K562 (cell line): ENCODE results near the gene ALOX12. TPM values are rescaled to one million over a fixed set of nuclear protein-coding genes. Genes with fewer than 3 reads are reported as not detected.

Experiments
- ATAC-seq: fragments of 200-7000 bp; cut with Tn5 transposase; 3 replicates; pipeline ENCODE4 v1.9.1; 2020; ENCODE audit warnings: moderate library complexity
- BruUV-seq: library from RNA; stranded (reverse); fragments of 400-500 nt; replicated peaks from 2 replicates; lab custom pipeline; 2021; lab: Mats Ljungman, UMichigan
- CTCF ChIA-PET: fragments of 300-600 bp; formaldehyde crosslinking; extraction: SDS; loops from one replicate; lab custom pipeline; 2021; ENCODE audit warnings: low intra/inter-chr PET ratio; lab: Yijun Ruan, JAX
- POLR2A ChIA-PET: fragments of 300-600, 350-650 bp; sonication (Branson Sonifier 250); formaldehyde crosslinking; extraction: SDS; loops from one replicate; lab custom pipeline; 2021; ENCODE audit warnings: antibody characterized with exemption, inconsistent platforms; lab: Yijun Ruan, JAX
- DNase-seq, 4 experiments: peaks; one replicate each; pipeline versions ENCODE4 v3.0.0 to v3.0.0-alpha.2; 2011 to 2018; ENCODE audit warnings: low spot score in 3 of 4, mixed read lengths in 3 of 4; ENCODE audit errors: extremely low read depth in 1 of 4
- FAIRE-seq: peaks from 2 replicates; lab custom pipeline; 2011; peaks lifted over from hg19 to GRCh38; lab: Jason Lieb, UNC
- H2AFZ ChIP-seq: 2 replicates; pipeline ENCODE4 v1.6.0; 2011; ENCODE audit warnings: low read depth, low read length, control low read depth, inconsistent platforms
- H3K27ac ChIP-seq: fragments of 200-600 bp; 3 replicates; pipeline ENCODE4 v1.8.0; 2011; ENCODE audit warnings: low read depth, mild to moderate bottlenecking, control low read depth, inconsistent platforms, low read length, moderate library complexity, mixed read lengths; ENCODE audit errors: extremely low read depth
- H3K27me3 ChIP-seq, 2 experiments: fragments of 300-600 bp in 1 of 2; 2 replicates in 1 of 2; 3 replicates in 1 of 2; pipeline versions ENCODE4 v1.6.0 to v1.8.0; 2011; ENCODE audit warnings: inconsistent platforms in 2 of 2, low read length in 2 of 2, mild to moderate bottlenecking in 1 of 2, mixed read lengths in 1 of 2, moderate library complexity in 1 of 2; ENCODE audit not compliant: control insufficient read depth in 2 of 2, insufficient read depth in 2 of 2
- H3K36me3 ChIP-seq: fragments of 300-600 bp; 3 replicates; pipeline ENCODE4 v1.8.0; 2011; ENCODE audit warnings: mild to moderate bottlenecking, low read length, inconsistent platforms; ENCODE audit not compliant: control insufficient read depth, insufficient read depth
- H3K4me1 ChIP-seq, 2 experiments: fragments of 200-600 bp in 1 of 2; replicated peaks in 1 of 2; 2 replicates in 1 of 2; 3 replicates in 1 of 2; pipeline versions ENCODE4 v1.5.1 to v1.8.0; 2011; ENCODE audit warnings: inconsistent platforms in 2 of 2, low read length in 2 of 2, mild to moderate bottlenecking in 1 of 2, mixed read lengths in 1 of 2, moderate library complexity in 1 of 2; ENCODE audit not compliant: control insufficient read depth in 2 of 2, insufficient read depth in 2 of 2
- H3K4me2 ChIP-seq: 2 replicates; pipeline ENCODE4 v1.6.1; 2011; ENCODE audit warnings: low read length, control low read depth, inconsistent platforms, mixed read lengths; ENCODE audit not compliant: insufficient read depth
- H3K4me3 ChIP-seq: fragments of 200-600 bp; sonication (generic), shearing (Covaris generic); 2 replicates; pipeline ENCODE4 v1.5.1; 2016; ENCODE audit warnings: control low read depth, inconsistent platforms
- H3K79me2 ChIP-seq: fragments of 200-600 bp; 3 replicates; pipeline ENCODE4 v1.8.0; 2011; ENCODE audit warnings: low read length, inconsistent platforms; ENCODE audit not compliant: control insufficient read depth, insufficient read depth
- H3K9ac ChIP-seq, 2 experiments: 2 replicates each; pipeline versions ENCODE4 v1.6.0 to v1.6.1; 2011; ENCODE audit warnings: low read depth in 2 of 2, low read length in 2 of 2, control low read depth in 1 of 2, inconsistent platforms in 1 of 2, mild to moderate bottlenecking in 1 of 2, mixed read lengths in 1 of 2; ENCODE audit not compliant: insufficient read depth in 1 of 2
- H3K9me1 ChIP-seq: one replicate; pipeline ENCODE4 v1.6.0; 2011; ENCODE audit warnings: inconsistent platforms, mild to moderate bottlenecking, low read length, moderate library complexity; ENCODE audit not compliant: control insufficient read depth, insufficient read depth
- H3K9me3 ChIP-seq: replicated peaks from 2 replicates; pipeline ENCODE4 v1.5.1; 2011; ENCODE audit warnings: low read depth, low read length, inconsistent platforms; ENCODE audit not compliant: control insufficient read depth, insufficient read depth
- H4K20me1 ChIP-seq: replicated peaks from 2 replicates; pipeline ENCODE4 v1.6.1; 2011; ENCODE audit warnings: low read length, inconsistent platforms, mixed read lengths; ENCODE audit not compliant: control insufficient read depth, insufficient read depth
- DMBX1 ChIP-seq: fragments of 250-450 bp; sonication (Bioruptor Pico); IDR thresholded peaks from 2 replicates; pipeline ENCODE4 v1.8.0; 2022; ENCODE audit warnings: inconsistent platforms, mild to moderate bottlenecking, moderate library complexity, borderline replicate concordance
- ETS2 ChIP-seq: IDR thresholded peaks from 2 replicates; pipeline ENCODE4 v1.6.1; 2016; ENCODE audit warnings: borderline replicate concordance, missing genetic modification characterization, mild to moderate bottlenecking, moderate library complexity, missing compliant biosample characterization; ENCODE audit not compliant: poor library complexity, severe bottlenecking
- ETV1 ChIP-seq: fragments of 450-650 bp; conservative IDR thresholded peaks from 2 replicates; pipeline ENCODE4 v1.6.1; 2016; ENCODE audit warnings: missing genetic modification characterization, control low read depth, low read depth, missing compliant biosample characterization
- HCFC1 ChIP-seq: IDR thresholded peaks from 2 replicates; pipeline ENCODE4 v1.6.1; 2012; ENCODE audit warnings: low read depth, low read length, improper control_type of control experiment
- HMG20A ChIP-seq: fragments of 450-650 bp; formaldehyde crosslinking; conservative IDR thresholded peaks from 2 replicates; pipeline ENCODE4 v1.4.0; 2020; ENCODE audit warnings: mild to moderate bottlenecking, mixed read lengths
- POLR3G ChIP-seq: IDR thresholded peaks from 2 replicates; pipeline ENCODE4 v1.6.1; 2011; ENCODE audit not compliant: insufficient read length, insufficient replicate concordance; ENCODE audit errors: extremely low read depth
- PTTG1 ChIP-seq: fragments of 450-650 bp; IDR thresholded peaks from 2 replicates; pipeline ENCODE4 v1.6.1; 2016; ENCODE audit warnings: low read depth, mild to moderate bottlenecking, missing genetic modification characterization, missing compliant biosample characterization
- RB1 ChIP-seq: fragments of 450-650 bp; IDR thresholded peaks from 2 replicates; pipeline ENCODE4 v1.6.1; 2017; ENCODE audit warnings: low read depth, mild to moderate bottlenecking
- RBFOX2 ChIP-seq: fragments of 200-400 bp; formaldehyde crosslinking; IDR thresholded peaks from 2 replicates; pipeline ENCODE4 v1.6.1; 2017; ENCODE audit warnings: low read depth, mild to moderate bottlenecking, low read length, moderate library complexity
- ZFX ChIP-seq: sonication (generic); formaldehyde crosslinking; IDR thresholded peaks from 2 replicates; pipeline ENCODE4 v1.8.0; 2022; ENCODE audit warnings: mild to moderate bottlenecking, missing genetic modification reagents, moderate library complexity
- ZNF253 ChIP-seq: fragments of 250-450 bp; sonication (Bioruptor Pico); conservative IDR thresholded peaks from 2 replicates; pipeline ENCODE4 v1.6.1; 2021; ENCODE audit warnings: mild to moderate bottlenecking
- WGBS: fragments of 100-300 bp; shearing (Covaris generic); methylation state at CpG from one replicate; pipeline ENCODE4 v1.1.6; 2016; ENCODE audit warnings: low coverage, mixed read lengths; ENCODE audit not compliant: insufficient coverage; ENCODE audit errors: missing lambda C conversion rate; 5-methylcytosine and 5-hydroxymethylcytosine counted together
- in situ Hi-C: fragments of 300-500 bp; cut with MboI; formaldehyde crosslinking; loops from 4 replicates; pipeline ENCODE4 v1.15.0; 2018; ENCODE audit warnings: inconsistent platforms, mixed read lengths
- intact Hi-C: fragments of 100-400 bp; cut with micrococcal nuclease; formaldehyde crosslinking; loops from 2 replicates; pipeline ENCODE4 v1.14.2; 2022
- polyA plus RNA-seq, 8 experiments: library from polyadenylated mRNA; depleted of rRNA in 4 of 8; stranded (reverse) in 5 of 8; unstranded in 3 of 8; fragments of >200 nt; fragmentation: Nextera tagmentation in 2 of 8; fragmentation: Illumina TruSeq in 1 of 8; extraction: Ambion mirVana in 2 of 8; extraction: Trizol in 1 of 8; gene quantifications; 2 replicates each; pipeline versions ENCODE4 v1.2.1 to v1.2.3, GENCODE V29; 2011 to 2014; ENCODE audit warnings: inconsistent platforms in 1 of 8, missing spikeins in 1 of 8
- total RNA-seq, 7 experiments: library from RNA; depleted of rRNA in 6 of 7; stranded (reverse); fragments of >200 nt in 6 of 7; fragmentation: Illumina TruSeq in 2 of 7; extraction: Trizol in 2 of 7; gene quantifications; 2 replicates each; pipeline versions ENCODE4 v1.2.1 to v1.2.3, GENCODE V29; 2011 to 2021; ENCODE audit warnings: low replicate concordance in 1 of 7
- TF ChIP-seq, protein P1 (sequence below): IDR thresholded peaks from 2 replicates; pipeline ENCODE4 v1.6.1; 2012; ENCODE audit warnings: low read depth, low read length, improper control_type of control experiment, borderline replicate concordance
- TF ChIP-seq, protein P2 (sequence below): fragments of 250-450 bp; sonication (Bioruptor Pico); IDR thresholded peaks from 2 replicates; pipeline ENCODE4 v1.8.0; 2021; ENCODE audit warnings: moderate library complexity, mild to moderate bottlenecking, inconsistent platforms
- TF ChIP-seq, protein P3 (sequence below): sonication (generic); formaldehyde crosslinking; IDR thresholded peaks from 2 replicates; pipeline ENCODE4 v1.4.0; 2020; ENCODE audit warnings: mild to moderate bottlenecking, missing genetic modification reagents

The ALOX12 gene
- total and polyA plus RNA-seq, 9 of the 15 experiments (the other 6 are each of a cell fraction or from before 2014, with no cell fraction given): 0.09 to 1.1 (median 0.47) TPM; not detected in 1

DNA sequence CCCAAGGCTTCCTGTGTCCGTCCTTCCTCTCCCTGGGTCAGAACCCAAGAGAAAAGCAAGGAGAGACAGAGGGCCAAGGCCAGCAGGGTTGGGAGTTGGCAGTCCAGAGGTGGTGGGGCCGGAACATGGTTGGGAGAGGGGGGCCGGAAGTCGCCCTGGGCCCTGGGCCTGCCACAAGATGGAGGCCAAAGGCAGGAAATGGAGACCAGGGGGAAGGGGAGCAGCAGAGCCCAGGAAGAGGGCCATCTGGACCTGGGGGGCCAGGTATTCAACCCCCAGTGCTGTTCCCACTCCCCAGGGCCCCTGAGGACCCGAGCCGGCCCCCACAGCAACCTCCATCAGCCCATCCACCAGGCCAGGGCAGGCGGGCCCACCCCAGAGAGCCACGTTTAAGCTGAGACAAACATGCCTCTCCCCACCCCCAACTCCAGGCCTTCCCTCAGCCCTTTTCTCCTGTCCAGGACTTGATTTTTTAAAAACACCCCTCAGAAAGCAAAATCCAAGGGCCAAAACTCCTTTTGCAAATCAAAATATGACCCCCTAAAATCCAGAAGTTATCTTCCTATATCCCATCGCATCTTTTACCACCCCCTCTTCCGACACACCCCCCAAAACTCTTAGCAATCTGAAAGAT is 22.6 kb downstream of the ALOX12 start:
- Histone ChIP-seq H3K4me2 (no peak overlapping the region), H4K20me1 (no peaks in the 10 kb centered on the region), H3K27ac (peak overlapping the region; percentile 96), H3K9me1 (no peaks in the 10 kb centered on the region), H3K36me3 (no peaks in the 10 kb centered on the region), H3K79me2 (peaks cover 13% of the 10 kb centered on the region), H3K9ac (peak overlapping the region; percentile 25 to 71; a peak in 3 of 4 replicates), H2AFZ (peak overlapping the region; percentile 63), H3K4me1 (peaks cover 46 to 72% of the 10 kb centered on the region in 2 experiments), H3K27me3 (no peaks in the 10 kb centered on the region), H3K4me3 (no peak overlapping the region), H3K9me3 (no peaks in the 10 kb centered on the region)
- intact Hi-C loops (no loop called here), in situ Hi-C loops (no loop called here)
- FAIRE-seq (no peak), DNase-seq (no peak), ATAC-seq (no peak)
- no TSS peak for BruUV-seq
- ChIA-PET CTCF (no interaction called here), POLR2A (interaction anchor here (0.7 kb wide), 1 partner anchor 14 kb away, joined by 3 read pairs; no protein-coding TSS in a partner anchor)
- 77% methylated on average over 5 of the region's 10 CpGs for WGBS
- TF ChIP-seq RB1: no peak
- TF ChIP-seq ZFX (CRISPR knock-in tag): 0 out of 2 replicates have a peak, but pooled peaks have one; percentile 1
- TF ChIP-seq RBFOX2: peak; percentile 45; the same call in 1 of the 2 replicates
- TF ChIP-seq, protein P1, sequence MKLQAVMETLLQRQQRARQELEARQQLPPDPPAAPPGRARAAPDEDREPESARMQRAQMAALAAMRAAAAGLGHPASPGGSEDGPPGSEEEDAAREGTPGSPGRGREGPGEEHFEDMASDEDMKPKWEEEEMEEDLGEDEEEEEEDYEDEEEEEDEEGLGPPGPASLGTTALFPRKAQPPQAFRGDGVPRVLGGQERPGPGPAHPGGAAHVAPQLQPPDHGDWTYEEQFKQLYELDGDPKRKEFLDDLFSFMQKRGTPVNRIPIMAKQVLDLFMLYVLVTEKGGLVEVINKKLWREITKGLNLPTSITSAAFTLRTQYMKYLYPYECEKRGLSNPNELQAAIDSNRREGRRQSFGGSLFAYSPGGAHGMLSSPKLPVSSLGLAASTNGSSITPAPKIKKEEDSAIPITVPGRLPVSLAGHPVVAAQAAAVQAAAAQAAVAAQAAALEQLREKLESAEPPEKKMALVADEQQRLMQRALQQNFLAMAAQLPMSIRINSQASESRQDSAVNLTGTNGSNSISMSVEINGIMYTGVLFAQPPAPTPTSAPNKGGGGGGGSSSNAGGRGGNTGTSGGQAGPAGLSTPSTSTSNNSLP: no peak
- no peak for TF ChIP-seq ETS2
- peak; percentile 65; the same call in 1 of the 2 replicates for TF ChIP-seq DMBX1 (CRISPR knock-in tag)
- TF ChIP-seq HCFC1: no peak
- TF ChIP-seq, protein P2, sequence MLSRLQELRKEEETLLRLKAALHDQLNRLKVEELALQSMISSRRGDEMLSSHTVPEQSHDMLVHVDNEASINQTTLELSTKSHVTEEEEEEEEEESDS (CRISPR knock-in tag): no peak
- TF ChIP-seq PTTG1: no peak
- TF ChIP-seq, protein P3, sequence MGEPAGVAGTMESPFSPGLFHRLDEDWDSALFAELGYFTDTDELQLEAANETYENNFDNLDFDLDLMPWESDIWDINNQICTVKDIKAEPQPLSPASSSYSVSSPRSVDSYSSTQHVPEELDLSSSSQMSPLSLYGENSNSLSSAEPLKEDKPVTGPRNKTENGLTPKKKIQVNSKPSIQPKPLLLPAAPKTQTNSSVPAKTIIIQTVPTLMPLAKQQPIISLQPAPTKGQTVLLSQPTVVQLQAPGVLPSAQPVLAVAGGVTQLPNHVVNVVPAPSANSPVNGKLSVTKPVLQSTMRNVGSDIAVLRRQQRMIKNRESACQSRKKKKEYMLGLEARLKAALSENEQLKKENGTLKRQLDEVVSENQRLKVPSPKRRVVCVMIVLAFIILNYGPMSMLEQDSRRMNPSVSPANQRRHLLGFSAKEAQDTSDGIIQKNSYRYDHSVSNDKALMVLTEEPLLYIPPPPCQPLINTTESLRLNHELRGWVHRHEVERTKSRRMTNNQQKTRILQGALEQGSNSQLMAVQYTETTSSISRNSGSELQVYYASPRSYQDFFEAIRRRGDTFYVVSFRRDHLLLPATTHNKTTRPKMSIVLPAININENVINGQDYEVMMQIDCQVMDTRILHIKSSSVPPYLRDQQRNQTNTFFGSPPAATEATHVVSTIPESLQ (CRISPR knock-in tag): no peak
- no peak for TF ChIP-seq ETV1
- TF ChIP-seq POLR3G: no peak
- TF ChIP-seq ZNF253 (CRISPR knock-in tag): no peak
- no peak for TF ChIP-seq HMG20A
